RPMI8226 (cell line): Measurements from ENCODE around the gene CFAP251.
"Not testable (repeated sequence)": the region's sequence is repeated elsewhere in the genome, so short reads cannot be mapped to it uniquely, and the experiment has no call there.

Experiments
- DNase-seq: peaks from one replicate; pipeline ENCODE4 v3.0.0-alpha.2; 2015

CFAP251 gene

GRCh38 chr12:122031342-122032216 lies 113.2 kb downstream of the CFAP251 start:
- DNase-seq, result peak; percentile 42

- no peak for DNase-seq
These were observed 114.2 kb downstream of the CFAP251 start for GRCh38 chr12:122032580-122032979.

GRCh38 chr12:122035292-122035691 lies 116.9 kb downstream of the CFAP251 start:
- DNase-seq, result no peak

GRCh38 chr12:122036153-122036552 lies 117.8 kb downstream of the CFAP251 start:
- DNase-seq, result no peak

GRCh38 chr12:122040579-122041386 lies 122.4 kb downstream of the CFAP251 start:
- no peak for DNase-seq

GRCh38 chr12:122041458-122041857 lies 123.1 kb downstream of the CFAP251 start:
- not testable (repeated sequence) for DNase-seq

GRCh38 chr12:122042910-122043309 lies 124.5 kb downstream of the CFAP251 start:
- DNase-seq, result no peak

- DNase-seq, result no peak
These were observed 125.1 kb downstream of the CFAP251 start for GRCh38 chr12:122043476-122043875.

- no peak for DNase-seq
These were observed 126.9 kb downstream of the CFAP251 start for GRCh38 chr12:122045262-122045661.

- DNase-seq, result no peak
These were observed 127.8 kb downstream of the CFAP251 start for GRCh38 chr12:122046145-122046544.

GRCh38 chr12:122048151-122048550 lies 129.8 kb downstream of the CFAP251 start:
- no peak for DNase-seq

- no peak for DNase-seq
These were observed 131.4 kb downstream of the CFAP251 start for GRCh38 chr12:122049827-122050226.

GRCh38 chr12:122050706-122051105 lies 132.3 kb downstream of the CFAP251 start:
- no peak for DNase-seq

GRCh38 chr12:122051231-122051876 lies 133.0 kb downstream of the CFAP251 start:
- no peak for DNase-seq

- DNase-seq, result no peak
These were observed 133.9 kb downstream of the CFAP251 start for GRCh38 chr12:122052285-122052684.
